HepG2 (cell line): ENCODE data around the gene OPRL1. TPM values are rescaled to one million over a fixed set of nuclear protein-coding genes. Genes with fewer than 3 reads are reported as not detected.

ENCODE experiments used
- HNRNPLL ChIP-seq: fragments of 200-400 bp; formaldehyde crosslinking; IDR thresholded peaks from 2 replicates; pipeline ENCODE4 v1.6.1; 2017; ENCODE audit warnings: mild to moderate bottlenecking, low read depth, low read length; ENCODE audit not compliant: poor library complexity, severe bottlenecking
- JDP2 ChIP-seq: sonication (generic); formaldehyde crosslinking; IDR thresholded peaks from 2 replicates; pipeline ENCODE4 v1.8.1; 2022; ENCODE audit warnings: missing genetic modification reagents, borderline replicate concordance
- KMT2B ChIP-seq: IDR thresholded peaks from 2 replicates; pipeline ENCODE4 v1.6.1; 2016; ENCODE audit warnings: missing genetic modification reagents, missing compliant biosample characterization
- NFE2L1 ChIP-seq: sonication (generic); formaldehyde crosslinking; IDR thresholded peaks from 2 replicates; pipeline ENCODE4 v1.4.0; 2020; ENCODE audit warnings: missing genetic modification reagents, mild to moderate bottlenecking, borderline replicate concordance
- TBX2 ChIP-seq: sonication (generic); formaldehyde crosslinking; IDR thresholded peaks from 2 replicates; pipeline ENCODE4 v1.5.0; 2020; ENCODE audit warnings: missing genetic modification reagents, mild to moderate bottlenecking, borderline replicate concordance
- ZNF263 ChIP-seq: sonication (generic); formaldehyde crosslinking; IDR thresholded peaks from 2 replicates; pipeline ENCODE4 v1.4.0; 2020; ENCODE audit warnings: missing genetic modification reagents
- ZNF619 ChIP-seq: sonication (generic); formaldehyde crosslinking; IDR thresholded peaks from 2 replicates; pipeline ENCODE4 v1.4.0; 2020; ENCODE audit warnings: mild to moderate bottlenecking, missing genetic modification reagents
- ZNF776 ChIP-seq: sonication (generic); formaldehyde crosslinking; IDR thresholded peaks from 2 replicates; pipeline ENCODE4 v1.4.0; 2020; ENCODE audit warnings: mild to moderate bottlenecking, missing genetic modification reagents
- ZSCAN22 ChIP-seq: sonication (generic); formaldehyde crosslinking; IDR thresholded peaks from 2 replicates; pipeline ENCODE4 v1.4.0; 2020; ENCODE audit warnings: mild to moderate bottlenecking, missing genetic modification reagents
- polyA plus RNA-seq, 8 experiments: library from polyadenylated mRNA; depleted of rRNA in 3 of 8; stranded (reverse) in 7 of 8; unstranded in 1 of 8; fragments of >200 nt; fragmentation: Illumina TruSeq in 4 of 8; extraction: Trizol in 4 of 8; gene quantifications; 2 replicates each; pipeline versions ENCODE4 v1.2.1 to v1.2.3, GENCODE V29; 2011 to 2016; ENCODE audit warnings: low read depth in 4 of 8, missing spikeins in 1 of 8, mixed read lengths in 1 of 8; ENCODE audit not compliant: insufficient read depth in 1 of 8
- total RNA-seq, 5 experiments: library from RNA; depleted of rRNA; stranded (reverse); fragments of >200 nt; fragmentation: Illumina TruSeq; extraction: Trizol; gene quantifications; 2 replicates each; pipeline ENCODE4 v1.2.3, GENCODE V29; 2016; ENCODE audit warnings: low read depth in 1 of 5
- TF ChIP-seq, protein P1 (sequence below): fragments of 450-650 bp; IDR thresholded peaks from 2 replicates; pipeline ENCODE4 v1.6.1; 2017
- TF ChIP-seq, protein P2 (sequence below): sonication (generic); formaldehyde crosslinking; IDR thresholded peaks from 2 replicates; pipeline ENCODE4 v1.4.0; 2020; ENCODE audit warnings: mild to moderate bottlenecking, missing genetic modification reagents
- TF ChIP-seq, protein P3 (sequence below): sonication (generic); formaldehyde crosslinking; IDR thresholded peaks from 2 replicates; pipeline ENCODE4 v1.5.0; 2020; ENCODE audit warnings: missing genetic modification reagents
- TF ChIP-seq, protein P4 (sequence below): sonication (generic); formaldehyde crosslinking; IDR thresholded peaks from 2 replicates; pipeline ENCODE4 v1.4.0; 2020; ENCODE audit warnings: missing genetic modification reagents, borderline replicate concordance

OPRL1 gene
- total and polyA plus RNA-seq, 2 of the 13 experiments (the other 11 are each of a cell fraction or from before 2014, with no cell fraction given), result 0.35 to 0.71 TPM

- no peak for TF ChIP-seq ZNF619
- no peak for TF ChIP-seq JDP2 (CRISPR knock-in tag)
- no peak for TF ChIP-seq ZSCAN22 (CRISPR knock-in tag)
- TF ChIP-seq ZNF263 (CRISPR knock-in tag), result no peak
- TF ChIP-seq, protein P1, sequence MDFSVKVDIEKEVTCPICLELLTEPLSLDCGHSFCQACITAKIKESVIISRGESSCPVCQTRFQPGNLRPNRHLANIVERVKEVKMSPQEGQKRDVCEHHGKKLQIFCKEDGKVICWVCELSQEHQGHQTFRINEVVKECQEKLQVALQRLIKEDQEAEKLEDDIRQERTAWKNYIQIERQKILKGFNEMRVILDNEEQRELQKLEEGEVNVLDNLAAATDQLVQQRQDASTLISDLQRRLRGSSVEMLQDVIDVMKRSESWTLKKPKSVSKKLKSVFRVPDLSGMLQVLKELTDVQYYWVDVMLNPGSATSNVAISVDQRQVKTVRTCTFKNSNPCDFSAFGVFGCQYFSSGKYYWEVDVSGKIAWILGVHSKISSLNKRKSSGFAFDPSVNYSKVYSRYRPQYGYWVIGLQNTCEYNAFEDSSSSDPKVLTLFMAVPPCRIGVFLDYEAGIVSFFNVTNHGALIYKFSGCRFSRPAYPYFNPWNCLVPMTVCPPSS, result no peak
- no peak for TF ChIP-seq ZNF776 (CRISPR knock-in tag)
- TF ChIP-seq TBX2, result peak; percentile 44; the same call in 1 of the 2 replicates
- TF ChIP-seq HNRNPLL, result no peak
- TF ChIP-seq KMT2B, result no peak
- TF ChIP-seq, protein P2, sequence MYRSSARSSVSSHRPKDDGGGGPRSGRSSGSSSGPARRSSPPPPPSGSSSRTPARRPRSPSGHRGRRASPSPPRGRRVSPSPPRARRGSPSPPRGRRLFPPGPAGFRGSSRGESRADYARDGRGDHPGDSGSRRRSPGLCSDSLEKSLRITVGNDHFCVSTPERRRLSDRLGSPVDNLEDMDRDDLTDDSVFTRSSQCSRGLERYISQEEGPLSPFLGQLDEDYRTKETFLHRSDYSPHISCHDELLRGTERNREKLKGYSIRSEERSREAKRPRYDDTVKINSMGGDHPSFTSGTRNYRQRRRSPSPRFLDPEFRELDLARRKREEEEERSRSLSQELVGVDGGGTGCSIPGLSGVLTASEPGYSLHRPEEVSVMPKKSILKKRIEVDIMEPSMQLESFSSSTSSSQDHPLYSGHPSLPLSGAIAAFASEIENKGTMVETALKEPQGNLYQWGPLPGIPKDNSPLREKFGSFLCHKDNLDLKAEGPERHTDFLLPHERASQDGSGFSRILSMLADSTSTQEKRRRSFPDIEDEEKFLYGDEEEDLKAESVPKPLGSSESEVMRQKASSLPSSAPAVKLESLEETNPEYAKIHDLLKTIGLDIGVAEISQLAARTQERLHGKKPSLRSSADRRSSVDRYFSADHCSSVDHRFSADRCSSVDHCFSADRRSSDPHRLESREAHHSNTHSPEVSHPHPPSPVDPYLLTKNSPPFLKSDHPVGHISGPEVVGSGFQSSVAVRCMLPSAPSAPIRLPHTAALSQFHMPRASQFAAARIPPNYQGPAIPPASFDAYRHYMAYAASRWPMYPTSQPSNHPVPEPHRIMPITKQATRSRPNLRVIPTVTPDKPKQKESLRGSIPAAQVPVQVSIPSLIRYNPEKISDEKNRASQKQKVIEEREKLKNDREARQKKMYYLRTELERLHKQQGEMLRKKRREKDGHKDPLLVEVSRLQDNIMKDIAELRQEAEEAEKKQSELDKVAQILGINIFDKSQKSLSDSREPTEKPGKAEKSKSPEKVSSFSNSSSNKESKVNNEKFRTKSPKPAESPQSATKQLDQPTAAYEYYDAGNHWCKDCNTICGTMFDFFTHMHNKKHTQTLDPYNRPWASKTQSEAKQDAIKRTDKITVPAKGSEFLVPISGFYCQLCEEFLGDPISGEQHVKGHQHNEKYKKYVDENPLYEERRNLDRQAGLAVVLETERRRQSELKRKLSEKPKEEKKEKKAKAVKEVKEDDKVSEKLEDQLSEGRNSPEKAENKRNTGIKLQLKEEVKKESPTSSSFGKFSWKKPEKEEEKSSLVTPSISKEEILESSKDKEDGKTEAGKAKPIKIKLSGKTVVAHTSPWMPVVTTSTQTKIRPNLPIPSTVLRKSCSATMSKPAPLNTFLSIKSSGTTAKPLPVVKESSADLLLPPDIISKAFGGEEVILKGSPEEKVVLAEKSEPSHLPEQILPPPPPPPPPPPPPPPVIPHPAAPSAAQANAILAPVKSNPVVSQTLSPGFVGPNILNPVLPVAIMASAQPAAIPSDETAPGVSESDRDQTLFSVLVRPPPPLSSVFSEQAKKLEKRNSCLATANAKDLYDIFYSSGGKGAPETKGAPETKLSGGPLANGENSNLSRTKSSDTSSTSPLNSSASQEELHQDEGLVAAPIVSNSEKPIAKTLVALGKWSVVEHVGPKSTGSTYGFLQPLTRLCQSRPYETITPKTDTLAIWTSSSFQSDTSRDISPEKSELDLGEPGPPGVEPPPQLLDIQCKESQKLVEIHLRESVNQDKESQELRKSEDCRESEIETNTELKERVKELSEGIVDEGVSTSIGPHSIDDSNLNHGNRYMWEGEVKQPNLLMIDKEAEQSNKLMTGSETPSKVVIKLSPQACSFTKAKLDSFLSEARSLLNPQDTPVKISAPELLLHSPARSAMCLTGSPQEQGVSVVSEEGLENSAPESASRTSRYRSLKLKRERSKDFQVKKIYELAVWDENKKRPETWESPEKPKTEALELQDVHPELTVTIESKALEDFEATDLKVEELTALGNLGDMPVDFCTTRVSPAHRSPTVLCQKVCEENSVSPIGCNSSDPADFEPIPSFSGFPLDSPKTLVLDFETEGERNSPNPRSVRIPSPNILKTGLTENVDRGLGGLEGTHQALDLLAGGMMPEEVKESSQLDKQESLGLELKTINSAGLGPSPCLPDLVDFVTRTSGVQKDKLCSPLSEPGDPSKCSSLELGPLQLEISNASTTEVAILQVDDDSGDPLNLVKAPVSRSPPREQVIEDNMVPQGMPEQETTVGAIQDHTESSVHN, result 0 out of 2 replicates have a peak, but pooled peaks have one; percentile 12
- TF ChIP-seq, protein P3, sequence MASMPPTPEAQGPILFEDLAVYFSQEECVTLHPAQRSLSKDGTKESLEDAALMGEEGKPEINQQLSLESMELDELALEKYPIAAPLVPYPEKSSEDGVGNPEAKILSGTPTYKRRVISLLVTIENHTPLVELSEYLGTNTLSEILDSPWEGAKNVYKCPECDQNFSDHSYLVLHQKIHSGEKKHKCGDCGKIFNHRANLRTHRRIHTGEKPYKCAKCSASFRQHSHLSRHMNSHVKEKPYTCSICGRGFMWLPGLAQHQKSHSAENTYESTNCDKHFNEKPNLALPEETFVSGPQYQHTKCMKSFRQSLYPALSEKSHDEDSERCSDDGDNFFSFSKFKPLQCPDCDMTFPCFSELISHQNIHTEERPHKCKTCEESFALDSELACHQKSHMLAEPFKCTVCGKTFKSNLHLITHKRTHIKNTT (CRISPR knock-in tag), result no peak
- peak; percentile 80; the same call in 1 of the 2 replicates for TF ChIP-seq NFE2L1 (CRISPR knock-in tag)
- TF ChIP-seq, protein P4, sequence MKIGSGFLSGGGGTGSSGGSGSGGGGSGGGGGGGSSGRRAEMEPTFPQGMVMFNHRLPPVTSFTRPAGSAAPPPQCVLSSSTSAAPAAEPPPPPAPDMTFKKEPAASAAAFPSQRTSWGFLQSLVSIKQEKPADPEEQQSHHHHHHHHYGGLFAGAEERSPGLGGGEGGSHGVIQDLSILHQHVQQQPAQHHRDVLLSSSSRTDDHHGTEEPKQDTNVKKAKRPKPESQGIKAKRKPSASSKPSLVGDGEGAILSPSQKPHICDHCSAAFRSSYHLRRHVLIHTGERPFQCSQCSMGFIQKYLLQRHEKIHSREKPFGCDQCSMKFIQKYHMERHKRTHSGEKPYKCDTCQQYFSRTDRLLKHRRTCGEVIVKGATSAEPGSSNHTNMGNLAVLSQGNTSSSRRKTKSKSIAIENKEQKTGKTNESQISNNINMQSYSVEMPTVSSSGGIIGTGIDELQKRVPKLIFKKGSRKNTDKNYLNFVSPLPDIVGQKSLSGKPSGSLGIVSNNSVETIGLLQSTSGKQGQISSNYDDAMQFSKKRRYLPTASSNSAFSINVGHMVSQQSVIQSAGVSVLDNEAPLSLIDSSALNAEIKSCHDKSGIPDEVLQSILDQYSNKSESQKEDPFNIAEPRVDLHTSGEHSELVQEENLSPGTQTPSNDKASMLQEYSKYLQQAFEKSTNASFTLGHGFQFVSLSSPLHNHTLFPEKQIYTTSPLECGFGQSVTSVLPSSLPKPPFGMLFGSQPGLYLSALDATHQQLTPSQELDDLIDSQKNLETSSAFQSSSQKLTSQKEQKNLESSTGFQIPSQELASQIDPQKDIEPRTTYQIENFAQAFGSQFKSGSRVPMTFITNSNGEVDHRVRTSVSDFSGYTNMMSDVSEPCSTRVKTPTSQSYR (CRISPR knock-in tag), result no peak
These were observed 12.6 kb downstream of the OPRL1 start (continued) for GRCh38 chr20:64092258-64093012.
